ENCODE results near the gene CENATAC.
A peak's percentile ranks its signal among the peaks of the same experiment; 100 is the strongest.
"Not testable (repeated sequence)": the region's sequence is repeated elsewhere in the genome, so short reads cannot be mapped to it uniquely, and the experiment has no call there.

The CENATAC gene

DNA sequence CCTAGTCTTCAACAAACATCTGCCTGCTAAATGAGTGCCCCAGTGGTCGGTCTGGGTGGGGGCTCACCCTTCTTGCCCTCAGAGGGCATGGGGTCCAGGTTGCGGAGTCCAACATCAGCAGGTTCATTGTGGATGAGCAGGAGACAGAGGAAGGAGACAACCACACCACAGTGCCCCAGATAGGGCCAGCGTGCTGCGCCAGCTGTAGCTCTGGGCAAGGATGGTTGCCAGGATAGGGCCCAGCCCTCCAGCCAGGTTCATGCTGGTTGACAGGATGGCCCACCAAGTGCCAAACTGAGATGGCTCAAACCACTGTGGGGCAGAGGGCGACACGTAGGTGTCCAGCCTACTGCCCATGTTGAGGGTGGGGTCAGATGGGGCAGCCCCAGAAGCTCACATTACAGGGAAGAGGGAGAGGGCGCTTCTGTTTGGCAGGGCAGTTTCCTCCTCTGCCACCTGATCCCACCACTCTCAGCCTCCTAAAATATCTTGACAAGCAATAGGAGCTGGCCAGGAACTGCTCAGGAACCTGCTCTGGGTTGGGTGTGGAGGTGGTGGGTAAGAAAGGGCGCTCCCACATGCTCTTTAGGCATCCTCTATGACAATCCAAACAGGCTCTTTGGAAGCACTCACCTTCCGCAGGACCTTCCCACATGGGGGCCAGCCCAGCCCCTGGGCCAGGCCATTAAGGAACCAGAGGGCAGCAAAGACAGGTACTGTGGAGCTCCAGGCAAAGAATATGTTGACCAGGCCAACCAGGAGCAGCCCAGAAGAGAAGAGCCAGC is 29.8 kb downstream of the CENATAC start:
- DNase-seq, result no peak

DNA sequence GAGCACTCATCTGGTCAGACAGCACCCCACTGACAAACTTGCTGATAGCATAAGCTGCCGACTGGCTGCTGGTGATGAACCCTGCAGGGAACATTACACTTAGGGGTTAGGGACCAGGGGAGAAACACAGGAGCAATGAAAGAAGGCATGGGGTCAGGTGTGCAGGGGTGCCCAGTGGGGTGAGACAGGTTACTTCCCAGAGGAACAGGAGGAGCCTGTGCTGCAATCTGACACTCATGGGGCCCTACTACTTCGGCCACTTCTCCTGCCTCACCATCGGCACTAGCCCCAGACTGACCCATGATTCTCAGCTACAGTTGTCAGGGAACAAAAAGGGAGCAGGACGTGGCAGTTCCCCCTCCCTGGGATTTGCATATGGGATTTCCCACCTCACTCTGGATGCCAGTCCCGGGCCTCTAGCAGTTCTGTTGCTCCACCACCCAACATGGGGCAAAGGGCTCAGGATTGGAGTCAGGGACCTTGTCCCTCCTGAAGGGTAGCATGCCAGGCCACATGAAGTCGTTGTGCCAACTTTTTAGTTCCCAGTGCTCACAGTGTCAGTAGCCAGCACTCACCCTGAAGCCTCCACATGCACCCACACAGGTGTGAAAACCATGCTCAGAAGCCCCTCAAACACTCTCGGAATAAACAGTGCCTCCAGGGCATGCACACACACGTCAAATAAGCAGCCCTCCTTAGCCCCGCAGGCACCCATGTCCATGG is 30.6 kb downstream of the CENATAC start:
- no peak for DNase-seq

DNA sequence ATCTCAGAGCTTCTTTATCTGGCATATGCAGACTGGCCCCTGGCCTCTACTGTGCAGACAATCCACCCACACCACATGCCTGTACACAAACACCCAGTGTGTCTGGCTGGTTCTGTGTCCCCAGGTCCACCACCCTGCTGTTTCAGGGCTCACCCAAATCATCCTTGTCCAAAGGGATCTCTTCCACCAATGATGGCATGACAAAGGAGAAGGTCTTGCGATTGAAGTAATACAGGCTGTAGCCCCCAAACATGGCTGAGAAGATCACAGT is 31.1 kb downstream of the CENATAC start:
- DNase-seq, result no peak

DNA sequence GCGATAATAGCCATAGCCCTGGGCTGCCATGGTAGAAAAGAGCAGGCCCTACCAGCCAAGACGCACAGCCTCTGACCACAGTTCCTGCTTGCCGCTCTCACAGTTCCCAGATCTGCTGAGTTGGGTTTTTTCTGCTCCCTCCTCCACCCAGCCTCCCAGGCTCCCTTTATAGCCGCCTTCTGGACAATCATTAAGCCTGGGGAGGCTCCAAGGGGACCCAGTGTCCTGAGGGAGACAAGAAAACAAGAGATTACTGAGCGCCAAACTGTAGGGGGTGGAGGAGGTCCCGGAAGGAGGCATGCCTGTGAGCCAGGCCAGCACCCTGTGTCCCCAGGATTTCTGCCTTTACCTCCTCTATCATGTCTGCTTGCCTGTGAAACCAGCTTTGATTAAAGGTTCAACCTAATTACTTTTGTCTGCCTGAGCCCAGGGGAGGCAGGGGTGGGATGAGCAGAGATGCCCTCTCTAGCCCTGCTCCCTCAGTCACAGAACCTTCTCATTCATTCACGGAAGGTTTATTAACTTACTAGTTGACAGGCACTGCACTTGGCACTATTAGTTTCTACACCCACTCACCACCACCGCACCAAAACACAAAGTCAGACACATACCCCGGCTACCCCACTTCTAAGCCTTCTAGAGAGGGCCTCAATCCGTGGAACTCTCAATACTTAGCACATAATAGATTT is 31.5 kb downstream of the CENATAC start:
- DNase-seq, result no peak

DNA sequence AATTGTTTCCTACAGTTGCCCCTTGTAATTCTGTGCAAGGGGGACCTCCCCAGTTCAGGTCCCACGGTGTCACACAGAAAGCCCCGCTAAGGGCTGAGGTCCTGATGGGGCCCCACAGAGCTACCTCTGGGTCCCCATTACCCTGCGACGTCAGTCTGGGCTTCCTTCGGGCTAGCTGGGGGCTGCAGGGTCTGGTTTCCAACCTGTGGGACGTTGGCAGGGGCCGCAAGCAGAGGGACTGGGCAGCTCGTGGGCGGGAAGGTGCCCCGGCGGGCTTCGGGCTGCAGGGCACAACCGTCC is 32.0 kb downstream of the CENATAC start:
- DNase-seq, result no peak

DNA sequence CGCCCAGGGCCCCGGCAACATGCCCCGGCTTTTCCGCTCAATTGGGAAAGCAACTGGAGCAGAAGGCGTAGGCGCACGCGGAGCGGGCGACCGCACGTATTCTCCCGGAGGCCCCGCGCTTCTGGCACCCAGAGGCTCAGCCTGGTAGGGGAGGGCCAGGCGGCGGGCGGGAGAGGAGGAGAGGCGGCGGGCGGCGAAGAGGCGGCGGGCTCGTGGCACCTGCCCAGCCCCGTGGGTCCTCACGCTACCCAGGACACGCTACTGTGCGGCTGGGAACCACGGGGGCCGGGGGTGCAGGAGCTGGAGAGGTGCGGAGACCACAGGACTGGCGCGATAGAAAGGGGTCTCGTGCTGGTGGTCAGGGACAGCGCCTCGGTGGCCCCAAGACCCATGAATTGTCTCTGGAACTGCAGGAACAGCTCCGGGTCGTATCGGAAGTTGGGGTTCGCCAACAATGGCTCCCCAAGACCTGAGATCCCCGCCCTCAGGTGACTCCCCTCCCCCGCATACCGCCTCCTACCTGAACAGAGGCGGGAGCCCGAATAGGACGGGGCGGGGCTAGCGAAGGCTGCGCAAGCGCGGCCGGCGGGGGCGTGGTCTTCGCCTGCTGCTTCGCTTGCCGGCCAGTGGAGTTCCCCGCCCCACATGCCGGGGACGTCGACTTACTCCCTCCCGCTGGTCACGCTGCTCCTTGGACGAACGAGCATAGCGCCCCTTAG is 32.5 kb downstream of the CENATAC start, which contains the start of gene SLC37A4:
SLC37A4 (minus strand) TSS at position 549 of the 719 bp plus-strand sequence.
- DNase-seq, result peak; percentile 97

DNA sequence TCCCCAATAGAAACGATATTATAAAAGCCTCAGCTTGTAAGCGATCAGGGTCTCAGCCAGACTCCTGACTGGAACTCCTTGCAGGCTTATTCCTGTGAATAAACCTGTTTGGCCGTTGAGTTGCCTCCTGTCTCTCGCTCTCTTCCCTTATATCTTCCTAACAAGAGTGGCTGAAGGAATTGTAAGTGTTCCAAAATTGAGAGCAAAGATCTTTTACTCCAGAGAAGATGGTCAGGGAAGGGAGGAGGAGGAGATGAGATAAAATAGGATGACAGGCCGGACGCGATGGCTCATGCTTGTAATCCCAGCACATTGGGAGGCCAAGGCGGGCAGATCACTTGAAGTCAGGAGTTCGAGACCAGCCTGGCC is 34.0 kb downstream of the CENATAC start:
- no peak for DNase-seq

DNA sequence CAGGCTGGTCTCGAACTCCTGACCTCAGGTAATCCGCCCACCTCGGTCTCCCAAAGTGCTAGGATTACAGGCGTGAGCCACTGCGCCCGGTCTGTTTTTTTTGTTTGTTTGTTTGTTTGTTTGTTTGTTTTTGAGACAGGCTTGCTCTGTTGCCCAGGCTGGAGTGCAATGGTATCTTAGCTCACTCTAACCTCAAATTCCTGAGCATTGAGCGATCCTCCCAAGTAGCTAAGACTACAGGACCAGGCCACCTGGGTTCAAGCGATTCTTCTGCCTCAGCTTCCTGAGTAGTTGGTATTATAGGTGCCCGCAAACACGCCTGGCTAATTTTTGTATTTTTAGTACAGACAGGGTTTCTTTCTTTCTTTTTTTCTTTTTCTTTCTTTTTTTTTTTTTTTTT is 35.5 kb downstream of the CENATAC start:
- DNase-seq, result not testable (repeated sequence)

DNA sequence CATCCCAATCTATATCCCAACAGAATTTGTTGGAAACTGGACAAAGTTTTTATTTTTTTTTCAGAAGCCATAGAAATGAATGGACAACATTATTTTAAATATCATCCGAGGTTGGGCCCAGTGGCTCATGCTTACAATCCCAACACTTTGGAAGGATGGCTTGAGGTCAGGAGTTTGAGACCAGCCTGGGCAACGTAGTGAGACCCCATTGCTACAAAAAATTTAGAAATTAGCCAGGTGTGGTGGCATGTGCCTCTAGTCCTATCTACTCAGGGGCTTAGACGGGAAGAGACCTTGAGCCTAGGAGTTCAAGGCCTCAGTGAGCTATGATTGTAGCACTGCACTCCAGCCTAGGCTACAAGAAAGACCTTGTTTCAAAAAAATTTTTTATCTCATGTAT is 36.9 kb downstream of the CENATAC start:
- no peak for DNase-seq

DNA sequence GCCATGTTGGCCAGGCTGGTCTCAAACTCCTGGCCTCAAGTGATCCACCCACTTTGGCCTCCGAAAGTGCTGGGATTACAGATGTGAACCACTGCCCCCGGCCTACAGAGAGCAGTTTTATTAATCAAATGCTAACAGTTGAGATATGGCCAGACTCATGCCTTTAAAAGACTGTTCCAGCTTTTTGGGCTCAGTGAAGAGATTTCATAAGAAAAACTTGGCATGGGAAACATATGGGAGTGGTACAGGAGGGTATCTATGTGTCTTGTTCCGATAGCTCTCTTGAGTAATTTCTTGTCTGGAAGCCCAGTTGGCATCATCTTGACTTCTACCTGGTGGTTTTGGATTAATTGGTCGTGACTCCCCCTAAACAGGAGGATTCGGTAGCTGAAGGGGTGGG is 40.9 kb downstream of the CENATAC start:
- no peak for DNase-seq

DNA sequence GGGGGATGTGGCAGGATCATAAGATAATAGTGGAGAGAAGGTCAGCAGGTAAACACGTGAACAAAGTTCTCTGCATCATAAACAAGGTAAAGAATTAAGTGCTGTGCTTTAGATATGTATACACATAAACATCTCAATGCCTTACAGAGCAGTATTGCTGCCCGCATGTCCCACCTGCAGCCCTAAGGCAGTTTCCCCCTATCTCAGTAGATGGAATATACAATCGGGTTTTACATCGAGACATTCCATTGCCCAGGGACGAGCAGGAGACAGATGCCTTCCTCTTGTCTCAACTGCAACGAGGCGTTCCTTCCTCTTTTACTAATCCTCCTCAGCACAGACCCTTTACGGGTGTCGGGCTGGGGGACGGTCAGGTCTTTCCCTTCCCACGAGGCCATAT is 41.5 kb downstream of the CENATAC start:
- DNase-seq, result not testable (repeated sequence)

DNA sequence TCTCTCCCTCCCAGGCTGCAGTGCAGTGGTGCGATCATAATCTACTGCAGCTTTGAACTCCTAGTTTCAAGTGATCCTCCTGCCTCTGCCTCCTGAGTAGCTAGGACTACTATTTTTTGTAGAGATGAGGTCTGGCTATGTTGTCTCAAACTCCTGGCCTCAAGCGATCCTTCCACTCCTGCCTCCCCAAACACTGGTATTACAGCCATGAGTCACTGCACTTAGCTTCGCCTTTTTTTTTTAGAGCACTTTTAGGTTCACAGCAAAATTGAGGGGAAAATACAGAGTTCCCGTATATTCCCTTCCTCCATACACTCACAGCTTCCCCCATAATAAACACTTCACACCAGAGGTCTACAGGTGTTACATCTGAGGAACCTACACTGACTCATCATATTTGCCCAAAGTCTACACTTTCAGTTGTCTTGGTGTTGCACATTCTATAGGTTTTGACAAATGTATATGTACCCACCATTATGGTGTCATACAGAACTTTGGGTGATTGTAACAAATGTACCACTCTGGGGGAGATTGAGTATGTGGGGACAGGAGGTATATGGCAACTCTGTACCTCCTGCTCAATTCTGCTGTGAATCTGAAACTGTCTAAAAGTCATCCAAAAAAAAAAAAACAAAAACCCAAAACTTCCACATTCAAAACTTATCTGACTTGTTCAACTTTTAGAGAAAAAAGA is 44.0 kb downstream of the CENATAC start:
- DNase-seq, result no peak

DNA sequence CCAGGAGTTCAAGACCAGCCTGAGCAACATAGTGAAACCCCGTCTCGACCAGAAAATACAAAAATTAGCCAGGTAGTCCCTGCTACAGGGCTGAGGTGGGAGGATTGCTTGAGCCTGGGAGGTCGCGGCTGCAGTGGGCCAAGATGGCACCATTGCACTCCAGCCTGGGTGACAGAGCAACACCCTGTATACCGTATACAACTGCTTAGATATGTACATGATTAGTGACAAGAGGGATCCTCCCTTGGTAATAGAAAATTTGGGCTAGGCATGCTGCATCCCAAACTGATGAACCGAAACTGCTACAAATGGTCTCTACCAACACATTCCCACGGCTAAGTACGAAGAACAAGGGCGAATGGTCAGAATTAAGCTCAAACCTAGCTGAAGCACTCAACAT is 45.0 kb downstream of the CENATAC start:
- no peak for DNase-seq

DNA sequence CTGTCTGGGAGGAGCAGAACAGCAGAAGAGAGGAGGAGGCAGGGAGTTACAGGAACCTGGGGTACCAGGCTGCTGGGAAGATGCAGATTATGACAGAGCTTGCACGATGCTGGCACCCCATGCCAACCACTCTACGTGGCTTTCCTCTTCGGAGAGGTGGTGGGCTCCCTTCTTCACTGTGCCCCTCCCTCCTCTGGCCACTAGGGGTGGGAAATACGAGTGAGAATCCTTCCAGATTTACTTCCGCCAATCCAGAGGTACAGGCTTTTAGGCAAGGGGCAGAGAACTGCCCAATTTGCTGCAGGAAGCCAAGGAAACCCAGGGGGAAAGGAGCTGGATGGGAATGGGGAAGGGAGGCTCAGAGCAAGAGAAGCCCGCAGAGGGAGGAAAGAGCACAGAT is 46.8 kb downstream of the CENATAC start:
- DNase-seq, result no peak

DNA sequence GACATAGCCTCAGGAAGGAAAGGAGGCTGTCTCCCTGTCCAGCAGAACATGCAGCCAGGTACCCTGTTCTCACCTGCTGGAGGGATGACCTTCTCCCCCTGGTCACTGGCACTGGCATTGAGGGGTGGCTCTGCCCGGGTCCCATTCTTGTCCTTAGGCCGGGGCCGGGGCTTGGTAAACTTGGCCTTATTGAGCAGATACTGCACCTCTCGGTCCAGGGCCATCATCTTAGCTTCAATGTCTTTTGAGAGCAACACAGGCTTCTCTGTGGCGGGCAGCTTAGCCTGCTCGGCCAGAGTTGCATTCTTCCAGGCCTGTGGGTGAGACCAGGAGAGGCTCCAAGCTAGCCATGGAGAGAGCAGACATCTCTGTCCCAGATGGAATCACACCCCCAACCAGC is 48.6 kb downstream of the CENATAC start:
- no peak for DNase-seq

DNA sequence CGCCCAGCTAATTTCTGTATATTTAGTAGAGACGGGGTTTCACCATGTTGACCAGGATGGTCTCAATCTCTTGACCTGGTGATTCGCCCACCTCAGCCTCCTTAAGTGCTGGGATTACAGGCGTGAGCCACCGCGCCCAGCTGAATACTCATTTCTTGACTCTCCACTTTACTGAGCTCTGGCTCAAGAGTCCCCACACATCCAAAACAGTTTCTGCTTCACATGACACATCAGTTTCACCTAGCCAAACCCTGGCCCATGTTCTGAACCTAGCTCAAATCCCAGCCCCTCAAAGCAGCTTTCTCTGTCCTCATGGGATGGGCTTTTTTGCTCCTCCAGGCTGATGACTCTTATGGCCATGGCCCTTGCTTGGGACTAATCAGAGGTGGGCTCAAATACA is 49.3 kb downstream of the CENATAC start:
- DNase-seq, result no peak

DNA sequence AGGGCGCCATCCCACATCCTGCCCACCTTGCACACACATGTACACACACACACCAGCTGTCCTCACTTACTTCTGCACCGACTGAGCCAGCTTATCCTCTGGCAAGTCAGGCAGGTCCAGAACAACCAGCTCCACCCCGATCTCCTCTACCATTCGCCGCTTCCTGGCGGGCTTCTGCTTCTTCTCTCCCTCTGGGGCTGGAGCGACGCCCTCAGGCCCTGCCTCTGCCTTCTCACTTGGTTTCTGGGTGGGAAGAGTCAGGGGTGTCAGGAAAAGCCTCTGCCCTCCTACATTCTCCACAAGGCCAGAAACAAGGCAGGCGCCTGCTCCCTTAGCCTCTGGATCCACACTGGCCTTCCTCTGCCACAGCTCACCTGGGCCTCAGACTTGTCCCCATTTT is 50.7 kb downstream of the CENATAC start:
- no peak for DNase-seq

DNA sequence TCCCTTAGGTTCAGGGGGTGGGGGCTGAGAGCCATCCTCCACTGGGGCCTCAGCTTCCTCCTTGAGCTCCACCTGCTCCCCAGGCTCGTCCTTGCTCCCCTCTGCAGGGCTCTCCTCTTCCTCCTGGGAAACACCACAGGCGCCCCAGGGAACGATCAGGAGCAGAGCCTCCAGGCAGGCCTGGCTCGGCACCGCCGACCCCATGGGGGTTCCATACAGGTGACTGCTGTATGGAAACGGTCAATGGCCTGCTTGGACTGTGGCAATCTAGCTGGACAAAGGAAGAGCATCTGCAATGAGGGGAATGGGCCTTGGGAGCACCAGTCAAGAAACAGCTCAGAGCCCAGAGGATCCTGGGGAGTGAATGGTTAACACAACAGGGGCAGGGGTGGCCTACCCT is 51.1 kb downstream of the CENATAC start:
- no peak for DNase-seq

DNA sequence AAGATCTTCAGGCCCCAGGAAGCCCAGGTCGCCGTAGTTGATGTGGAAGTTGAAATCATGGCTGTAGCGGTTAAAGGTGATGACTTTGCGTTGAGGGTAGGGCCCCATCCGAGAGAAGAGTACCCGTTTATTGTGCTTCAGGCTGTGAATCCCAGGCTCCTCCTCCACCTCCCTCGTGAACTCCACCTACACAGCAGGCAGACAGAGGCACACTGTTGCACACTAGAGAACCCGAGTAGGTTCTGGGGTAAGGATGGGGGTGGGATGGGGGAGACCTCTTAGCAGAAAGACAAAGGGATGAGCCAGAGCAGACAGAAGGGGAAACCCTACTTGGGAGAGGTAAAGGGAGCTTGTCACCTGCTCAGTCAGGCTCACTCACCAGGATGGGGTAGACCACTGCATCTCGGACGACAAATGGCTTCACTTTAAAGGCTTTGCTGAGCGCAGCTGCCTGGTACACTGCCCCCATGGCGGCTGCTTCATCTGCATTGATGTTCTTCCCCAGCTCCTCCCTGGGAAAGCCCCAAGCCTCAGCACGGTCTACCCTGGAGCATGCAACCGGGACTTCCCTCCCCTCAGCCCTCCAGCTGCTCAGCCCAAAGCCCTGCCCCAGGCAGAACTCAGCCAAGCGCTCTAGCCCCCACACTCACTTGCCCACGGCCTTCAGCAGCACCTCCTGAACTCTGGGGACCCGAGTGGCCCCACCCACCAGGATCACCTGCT is 53.7 kb downstream of the CENATAC start:
- DNase-seq, result no peak

DNA sequence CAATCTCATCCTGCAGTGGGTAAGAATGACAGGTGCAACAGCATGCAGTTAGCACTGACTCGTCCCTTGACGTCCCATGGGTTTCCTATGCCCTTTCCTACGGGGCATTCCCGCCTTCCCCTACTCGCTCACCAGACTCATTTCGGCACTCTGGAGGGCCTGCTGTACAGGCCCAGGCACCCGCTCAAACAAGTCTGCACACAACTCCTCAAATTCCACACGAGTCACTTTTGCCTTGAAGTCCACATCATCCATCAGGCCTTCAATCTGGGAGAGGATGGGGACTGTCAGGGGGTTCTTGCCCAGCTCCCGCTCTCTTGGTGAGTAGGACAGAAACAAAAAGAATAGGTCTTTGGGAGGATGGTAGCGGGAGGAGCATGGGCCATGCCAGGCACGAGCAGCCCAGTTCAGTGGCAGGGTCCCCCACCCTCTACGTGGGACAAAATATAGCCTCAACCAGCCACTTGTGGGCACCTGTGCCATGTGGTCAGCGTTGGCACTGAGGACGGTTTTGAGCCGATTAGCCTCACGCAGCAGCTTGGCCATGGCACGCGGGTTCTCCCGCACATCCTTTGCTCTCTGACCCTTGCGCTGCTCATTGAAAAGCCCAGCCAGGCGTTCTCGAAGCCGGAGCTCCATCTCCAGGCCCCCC is 54.4 kb downstream of the CENATAC start:
- DNase-seq, result no peak

DNA sequence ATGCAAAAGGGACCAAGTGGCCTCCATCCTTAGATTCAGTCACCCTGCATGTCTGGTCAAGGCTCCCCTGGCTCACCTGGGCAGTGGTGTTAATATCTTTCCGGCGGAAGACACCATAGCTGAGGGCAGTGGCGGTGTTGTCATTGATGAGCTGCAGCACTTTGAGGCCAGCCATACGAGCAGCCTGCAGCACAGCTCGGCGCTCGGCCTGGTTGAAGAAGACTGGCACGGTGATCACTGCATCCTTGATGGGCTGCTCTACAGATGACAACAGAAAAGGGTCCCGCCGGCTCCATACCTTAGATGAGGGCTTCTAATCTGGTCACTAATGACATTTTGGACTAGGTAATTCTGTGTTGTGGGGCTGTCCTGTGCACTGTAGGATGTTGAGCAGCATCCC is 56.5 kb downstream of the CENATAC start:
- DNase-seq, result no peak

DNA sequence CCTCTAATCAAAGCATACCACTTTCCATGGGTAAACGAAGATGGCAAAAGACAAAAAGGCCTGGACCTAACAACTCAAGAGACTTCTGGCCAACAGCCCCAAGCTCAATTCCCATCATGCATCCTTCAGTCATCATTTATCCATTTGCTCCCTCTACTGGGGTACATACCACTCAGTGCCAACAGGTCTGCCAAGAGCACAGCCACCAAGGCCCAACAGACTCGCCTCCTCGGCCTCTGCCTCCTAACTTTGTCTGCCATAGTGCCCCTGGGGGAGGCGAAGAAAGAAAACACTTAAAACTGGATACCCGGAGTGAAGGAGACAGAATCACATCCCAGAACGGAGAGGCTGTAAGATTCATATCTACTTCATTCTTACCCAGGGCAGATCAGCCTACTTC is 58.0 kb downstream of the CENATAC start:
- DNase-seq, result no peak
